GM18951 (cell line): ENCODE data around the gene TFF1.

Source experiments
- POLR2A ChIP-seq: IDR thresholded peaks from 4 replicates; pipeline ENCODE4 v1.6.1; 2011; ENCODE audit warnings: mild to moderate bottlenecking; ENCODE audit not compliant: insufficient read length, insufficient read depth; ENCODE audit errors: extremely low read depth
- in situ Hi-C: fragments of 300-500 bp; cut with MboI; formaldehyde crosslinking; loops from one replicate; pipeline ENCODE4 v1.12.0; 2022; ENCODE audit warnings: low sequenced_read_pairs, mixed read lengths, inconsistent platforms; ENCODE audit not compliant: unreplicated experiment

TFF1 gene

DNA sequence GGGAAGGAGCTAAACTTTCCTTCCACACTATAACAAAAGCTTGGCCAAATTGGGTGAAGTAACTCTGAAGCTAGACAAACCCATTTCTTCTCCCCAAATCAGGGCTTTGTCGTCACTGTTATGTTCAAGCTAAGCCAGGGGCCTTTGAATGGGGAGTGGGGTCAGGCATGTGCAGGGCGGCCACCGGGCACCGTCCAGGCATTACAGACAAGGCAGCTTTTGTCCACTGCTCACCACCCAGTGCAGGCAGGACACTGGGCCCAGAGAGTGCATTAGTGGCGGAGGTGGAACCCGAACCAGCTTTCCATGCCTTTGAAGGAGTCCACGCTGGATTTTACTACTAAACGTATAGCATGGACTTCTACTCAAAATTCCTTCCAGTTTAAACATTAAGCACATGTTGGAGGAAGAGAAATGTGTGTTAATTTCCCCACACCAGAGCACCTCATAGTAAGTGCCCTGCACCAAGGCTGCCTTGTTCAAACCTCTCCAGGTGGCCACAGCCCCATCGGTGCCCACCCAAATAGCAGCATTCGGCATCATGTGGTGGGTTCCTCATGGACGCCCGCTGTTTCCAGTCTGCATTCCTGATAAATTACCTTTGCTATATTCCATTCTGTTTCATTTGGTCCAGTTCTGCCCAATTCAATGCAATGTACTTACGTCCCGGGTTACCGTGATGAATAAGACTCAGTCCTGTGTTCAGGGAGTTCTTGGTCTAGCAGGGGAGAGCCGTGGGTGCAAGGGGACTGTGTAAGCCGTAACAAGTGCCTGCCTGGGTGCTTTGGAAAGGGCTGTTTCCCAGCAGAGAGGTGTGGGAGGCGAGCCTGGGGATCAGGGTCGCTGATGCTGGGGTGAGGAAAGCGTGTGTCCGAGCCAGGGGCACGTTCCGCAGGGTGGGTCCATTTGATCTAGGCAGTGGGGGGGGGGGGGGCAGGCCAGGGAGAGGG lies 39.0 kb upstream of the TFF1 start:
- in situ Hi-C loops, result no loop called here
- TF ChIP-seq POLR2A, result no peak

DNA sequence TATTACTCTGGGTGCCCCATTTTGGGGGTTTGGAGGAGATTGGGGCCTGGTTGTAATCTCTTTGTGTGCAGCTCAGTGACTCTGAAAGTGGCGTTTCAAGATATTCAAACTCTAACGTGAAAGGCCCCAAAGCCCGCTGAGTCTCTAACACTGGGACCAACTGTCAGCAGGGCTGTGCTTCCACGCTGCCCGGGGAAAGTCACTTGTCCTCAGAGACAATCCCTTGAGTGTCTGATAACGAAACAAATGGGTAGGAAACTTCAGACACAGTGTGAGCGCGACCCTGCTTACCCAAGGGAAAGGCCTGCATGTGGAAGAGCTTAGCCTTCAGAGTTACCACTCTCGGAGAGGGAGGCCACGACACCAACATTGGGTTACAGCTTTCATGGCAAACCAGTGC lies 38.2 kb upstream of the TFF1 start:
- TF ChIP-seq POLR2A, result no peak
- in situ Hi-C loops, result no loop called here

DNA sequence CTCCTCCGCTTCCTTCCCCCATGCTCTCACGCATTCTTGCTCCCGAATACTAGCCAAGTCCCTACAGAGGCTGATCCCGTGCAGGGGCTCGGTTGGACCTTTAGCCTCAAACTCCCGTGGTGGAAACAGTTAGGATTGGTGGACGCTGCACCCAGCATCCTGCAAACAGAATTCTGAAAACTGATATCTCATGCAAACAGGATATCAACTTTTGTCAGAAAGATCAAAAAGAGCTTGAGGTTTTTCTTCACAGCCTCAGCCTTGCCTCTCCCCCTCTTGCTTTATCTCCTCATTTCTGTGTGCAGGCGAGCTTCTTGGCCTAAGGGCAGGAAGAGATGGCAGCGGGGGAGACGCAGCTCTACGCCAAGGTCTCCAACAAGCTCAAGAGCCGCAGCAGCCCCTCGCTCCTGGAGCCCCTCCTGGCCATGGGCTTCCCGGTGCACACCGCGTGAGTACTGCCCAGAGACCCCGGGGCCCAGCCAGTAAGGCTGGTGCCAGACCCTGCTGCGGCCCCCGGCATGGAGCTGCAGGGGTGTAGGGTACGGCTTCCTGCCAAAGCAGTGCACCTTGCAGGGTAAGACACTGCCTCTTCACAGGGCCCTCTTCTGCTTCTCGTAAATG lies 37.4 kb upstream of the TFF1 start, which contains the start of gene UBASH3A:
TSS of gene UBASH3A (plus strand) at position 292 of the 621 bp plus-strand sequence. CDS start at position 336, 44 bp downstream.
- in situ Hi-C loops, result no loop called here
- no peak for TF ChIP-seq POLR2A

DNA sequence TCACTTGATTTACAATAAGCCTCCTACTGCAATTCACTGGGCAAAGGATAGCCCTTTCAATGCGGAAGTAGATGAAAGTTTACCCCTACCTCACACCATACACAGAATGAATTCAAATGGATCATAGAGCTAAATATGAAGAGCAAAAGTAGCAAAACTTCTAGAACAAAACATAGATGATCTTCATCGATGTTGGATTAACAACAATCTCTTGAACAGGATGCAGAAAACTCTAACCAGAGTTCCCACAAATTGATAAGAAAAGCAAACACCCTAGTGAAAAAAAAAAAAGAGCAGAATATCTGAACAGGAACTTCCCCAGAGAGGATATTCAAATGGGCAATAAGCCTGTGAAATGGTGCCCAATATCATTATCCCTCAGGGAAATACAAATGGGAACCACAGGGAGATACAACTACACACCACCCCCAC lies 35.5 kb upstream of the TFF1 start:
- TF ChIP-seq POLR2A, result no peak
- in situ Hi-C loops, result no loop called here

DNA sequence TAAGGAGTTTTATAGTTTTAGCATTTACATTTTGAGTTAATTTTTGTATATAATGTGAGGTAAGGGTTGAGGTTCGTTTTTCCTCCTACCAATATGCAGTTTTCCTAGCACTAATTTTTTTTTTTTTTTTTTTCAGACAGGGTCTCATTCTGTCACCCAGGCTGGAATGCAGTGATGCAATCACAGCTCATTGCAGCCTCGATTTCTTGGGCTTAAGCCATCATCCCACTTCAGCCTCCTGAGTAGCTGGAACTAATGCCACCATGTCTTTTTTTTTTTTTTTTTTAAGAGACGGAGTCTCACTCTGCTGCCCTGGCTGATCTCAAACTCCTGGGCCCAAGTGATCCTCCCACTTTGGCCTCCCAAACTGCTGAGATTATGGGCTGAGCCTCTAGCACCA lies 34.8 kb upstream of the TFF1 start:
- no peak for TF ChIP-seq POLR2A
- in situ Hi-C loops, result no loop called here

DNA sequence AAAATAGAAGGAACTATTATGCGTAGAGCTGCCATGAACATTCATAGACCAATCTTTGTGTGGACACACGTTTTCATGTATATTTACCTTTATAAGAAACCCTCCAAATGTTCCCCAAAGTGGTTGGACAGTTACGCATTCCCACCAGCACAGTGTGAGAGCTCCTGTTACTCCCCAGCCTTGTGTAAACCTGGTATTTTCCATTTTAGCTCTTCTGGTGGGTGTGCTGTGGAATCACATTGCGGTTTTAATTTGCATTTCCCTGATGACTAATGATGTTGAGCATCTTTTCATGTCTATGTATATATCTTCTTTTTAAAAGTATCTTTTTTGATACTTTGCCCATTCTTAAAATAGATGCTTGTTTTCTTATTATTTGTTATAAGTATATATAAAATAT lies 34.2 kb upstream of the TFF1 start:
- TF ChIP-seq POLR2A, result no peak
- in situ Hi-C loops, result no loop called here

DNA sequence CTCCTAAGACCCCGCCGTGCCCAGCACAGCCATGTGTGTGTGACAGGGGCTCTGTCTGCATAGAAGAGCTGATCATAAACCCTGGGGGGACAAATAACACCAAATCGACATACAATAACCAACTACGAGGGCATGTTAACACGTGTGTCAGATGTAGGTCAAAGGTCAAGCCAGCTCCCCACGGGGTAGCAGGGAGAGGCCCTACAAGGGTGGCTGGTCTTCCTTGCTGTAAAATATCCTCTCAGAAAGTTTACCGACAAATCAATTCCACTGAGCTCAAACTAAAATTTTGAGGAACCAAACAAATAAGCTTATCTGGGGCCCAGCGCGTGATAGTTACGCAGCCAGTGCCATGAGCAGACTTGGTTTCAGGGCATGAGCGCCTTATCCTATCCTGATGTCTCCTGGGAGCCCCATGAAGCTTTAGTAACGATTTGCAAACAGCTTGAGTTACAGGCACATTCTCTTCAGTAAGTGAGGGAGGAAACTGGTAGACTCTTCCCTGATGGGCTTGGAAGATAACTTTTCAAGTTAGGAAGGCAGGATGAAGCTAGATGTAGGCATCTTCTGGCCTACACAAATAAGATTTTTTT lies 32.2 kb upstream of the TFF1 start:
- TF ChIP-seq POLR2A, result no peak
- in situ Hi-C loops, result no loop called here

DNA sequence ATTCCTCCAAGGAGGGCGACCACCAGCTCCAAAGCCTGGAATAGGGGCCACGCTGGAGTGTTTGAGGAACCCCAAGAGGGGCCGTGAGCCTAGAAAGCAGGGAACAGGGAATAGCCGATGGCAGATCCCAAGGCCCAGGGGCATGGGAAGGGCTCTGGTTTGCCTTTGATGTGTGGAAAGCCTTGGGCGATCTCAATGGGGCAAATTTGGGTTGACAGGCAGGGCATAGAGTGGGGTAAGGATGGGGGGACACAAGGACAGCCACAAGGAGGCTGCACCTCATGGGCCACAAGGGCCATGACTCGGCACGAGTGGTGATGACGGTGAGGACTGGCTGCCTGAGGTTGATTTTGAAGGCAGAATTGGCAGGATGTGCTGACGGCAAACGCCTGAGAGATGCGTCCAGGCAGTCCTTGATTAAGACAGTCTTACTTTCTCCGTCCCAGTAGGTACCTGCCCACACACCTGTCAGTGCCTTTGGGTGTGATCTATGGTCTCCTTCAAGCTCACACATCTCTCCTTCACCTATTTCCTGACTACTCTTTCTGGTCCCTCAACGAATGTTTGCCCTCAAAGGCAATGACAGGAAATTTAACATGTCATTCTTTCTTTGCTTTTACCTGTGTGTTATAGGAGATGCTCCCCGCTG lies 31.5 kb upstream of the TFF1 start:
- TF ChIP-seq POLR2A, result no peak

DNA sequence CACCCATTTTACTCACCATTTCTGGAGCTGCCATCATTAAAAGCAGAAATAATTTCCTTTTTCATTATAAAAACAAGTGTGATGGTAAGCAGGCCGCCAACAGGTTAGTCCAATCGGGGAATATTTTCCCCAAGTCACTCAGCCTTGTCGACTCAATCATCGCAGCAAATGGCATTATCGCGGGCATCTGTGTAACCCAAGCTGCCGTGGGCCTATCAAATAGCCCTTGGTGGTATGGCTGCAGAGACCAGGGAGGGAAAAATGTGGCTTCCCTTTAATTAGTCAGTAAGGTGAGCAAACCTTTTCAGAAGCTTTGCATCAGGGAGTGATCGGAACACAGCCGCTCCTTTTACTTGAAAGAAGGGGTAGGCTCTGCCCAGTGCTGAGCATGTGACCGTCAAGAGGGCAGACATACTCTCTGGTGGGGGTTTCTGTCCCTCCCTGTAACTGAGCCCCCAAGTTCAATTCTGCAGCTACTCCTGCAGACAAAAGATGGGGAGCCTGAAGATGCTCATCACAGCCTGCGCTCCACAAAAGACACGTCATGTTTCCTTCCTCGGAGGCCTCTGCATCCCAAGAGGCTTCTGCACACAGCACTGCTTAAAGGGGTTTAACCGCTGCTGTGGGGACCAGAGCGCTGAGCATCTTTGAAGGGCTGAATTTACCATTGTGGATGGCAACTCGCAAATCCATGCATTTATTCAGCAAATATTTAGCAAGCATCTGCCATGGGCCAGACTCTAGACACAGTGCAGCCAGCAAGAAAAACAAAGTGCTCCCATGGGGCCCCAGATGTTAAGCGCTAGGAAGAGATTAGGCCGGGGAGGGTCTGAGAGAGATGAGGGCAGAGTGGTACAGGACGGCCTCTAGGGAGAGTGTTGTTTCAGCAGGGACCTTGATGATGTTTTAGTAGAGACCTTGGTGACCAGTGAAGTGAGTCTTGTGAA lies 30.7 kb upstream of the TFF1 start:
- TF ChIP-seq POLR2A, result no peak
- in situ Hi-C loops, result no loop called here

More for the DNA sequence above, 31.5 kb upstream of the TFF1 start:
- in situ Hi-C loops, result no loop called here

DNA sequence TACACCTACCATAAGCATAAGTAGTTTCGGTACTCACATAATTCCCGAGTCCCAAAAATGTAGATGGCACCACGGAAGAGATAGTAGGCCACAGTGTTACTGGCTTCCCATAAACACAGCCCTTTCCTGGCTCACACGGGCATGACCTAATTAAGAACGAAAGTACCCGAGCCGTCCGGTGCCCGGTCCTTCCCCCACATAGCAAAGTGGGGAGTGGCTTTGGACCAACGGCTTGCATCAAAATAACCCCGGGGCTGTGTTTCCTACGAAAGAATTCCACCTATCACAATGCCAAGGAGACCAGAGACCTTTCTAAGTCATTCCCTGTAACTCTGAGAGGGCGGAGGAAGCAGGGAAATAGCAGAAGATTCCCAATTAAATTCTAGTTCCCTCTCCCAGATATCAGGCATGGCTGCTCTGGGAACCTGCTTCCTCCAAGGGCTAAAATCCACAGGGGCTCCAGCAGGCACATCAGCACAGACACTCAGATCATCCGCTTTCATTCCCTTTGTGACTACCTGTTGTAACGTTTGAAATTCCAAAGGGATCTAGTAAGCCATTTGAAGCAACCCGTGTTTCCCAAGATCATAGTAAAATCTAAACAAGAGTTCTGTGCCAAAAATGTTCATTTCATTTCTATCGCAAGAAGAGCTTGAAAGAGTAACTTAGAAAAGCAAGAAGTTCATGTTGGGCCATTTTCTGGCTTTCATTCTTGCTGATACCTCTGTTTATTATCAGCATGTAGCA lies 29.7 kb upstream of the TFF1 start, which contains the start of gene TMPRSS3:
TSS of gene TMPRSS3 (minus strand) at position 148 of the 747 bp plus-strand sequence. CDS start 635 bp downstream, outside the sequence.
- no peak for TF ChIP-seq POLR2A
- in situ Hi-C loops, result no loop called here

DNA sequence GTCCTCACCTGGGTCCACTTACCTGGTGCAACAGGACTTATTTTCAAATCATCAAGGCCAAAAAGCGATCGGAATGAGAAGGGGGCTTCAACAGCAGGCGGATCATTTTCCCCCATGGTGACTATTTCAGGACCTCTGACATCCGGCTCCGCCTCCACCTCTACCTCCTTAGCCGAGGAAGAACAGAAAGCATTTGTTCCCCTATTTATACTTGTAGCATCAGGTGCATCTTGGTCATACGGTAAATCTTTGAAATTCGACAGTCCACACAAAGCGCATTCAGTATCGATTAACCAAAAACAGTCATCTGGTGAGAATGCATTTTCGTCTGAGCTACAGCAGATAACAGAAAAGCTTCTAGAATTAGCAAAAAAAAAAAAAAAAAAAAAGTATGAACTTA lies 29.0 kb upstream of the TFF1 start:
- in situ Hi-C loops, result no loop called here
- TF ChIP-seq POLR2A, result no peak
